GM12878 (cell line): ENCODE results near the gene ODR4. TPM values are rescaled to one million over a fixed set of nuclear protein-coding genes. Genes with fewer than 3 reads are reported as not detected.

Source experiments
- ATAC-seq: fragments of 200-7000 bp; cut with Tn5 transposase; 3 replicates; pipeline ENCODE4 v1.9.1; 2020; ENCODE audit warnings: mild to moderate bottlenecking, moderate library complexity
- BruUV-seq: library from RNA; stranded (reverse); fragments of 400-500 nt; replicated peaks from 2 replicates; lab custom pipeline; 2021; lab: Mats Ljungman, UMichigan
- CTCF ChIA-PET: fragments of 300-600 bp; sonication (Branson Sonifier 250); formaldehyde crosslinking; extraction: SDS; loops from one replicate; lab custom pipeline; 2021; ENCODE audit warnings: inconsistent platforms; lab: Yijun Ruan, JAX
- POLR2A ChIA-PET: fragments of 350-600 bp; formaldehyde crosslinking; extraction: SDS; loops from one replicate; lab custom pipeline; 2021; ENCODE audit warnings: inconsistent platforms; lab: Charles Lee
- RAD21 ChIA-PET: fragments of 300-600 bp; sonication (Branson Sonifier 250); formaldehyde crosslinking; loops from one replicate; lab custom pipeline; 2023; ENCODE audit warnings: antibody characterized with exemption; ENCODE audit not compliant: unreplicated experiment; lab: Charles Lee
- SMC1A ChIA-PET: fragments of 300-600 bp; sonication (Branson Sonifier 250); formaldehyde crosslinking; loops from one replicate; lab custom pipeline; 2023; ENCODE audit not compliant: unreplicated experiment, uncharacterized antibody; lab: Charles Lee
- DNase-seq: peaks from one replicate; pipeline ENCODE4 v3.0.0-alpha.2; 2011; ENCODE audit warnings: low read depth, low spot score
- FAIRE-seq: peaks from 3 replicates; lab custom pipeline; 2011; peaks lifted over from hg19 to GRCh38; lab: Jason Lieb, UNC
- H2AFZ ChIP-seq: 2 replicates; pipeline ENCODE4 v1.6.0; 2011; ENCODE audit warnings: low read depth, low read length, control low read depth; ENCODE audit not compliant: control insufficient read depth
- H3K27ac ChIP-seq: 2 replicates; pipeline ENCODE4 v1.5.1; 2011; ENCODE audit warnings: control low read depth; ENCODE audit not compliant: control insufficient read depth, insufficient read depth
- H3K27me3 ChIP-seq, 2 experiments: replicated peaks in 1 of 2; 2 replicates each; pipeline versions ENCODE4 v1.6.0 to v1.6.1; 2011; ENCODE audit warnings: low read length in 1 of 2; ENCODE audit not compliant: control insufficient read depth in 2 of 2, insufficient read depth in 2 of 2
- H3K36me3 ChIP-seq, 2 experiments: 2 replicates each; pipeline ENCODE4 v1.5.1; 2011; ENCODE audit warnings: low read length in 1 of 2; ENCODE audit not compliant: control insufficient read depth in 2 of 2, insufficient read depth in 2 of 2
- H3K4me1 ChIP-seq: 2 replicates; pipeline ENCODE4 v1.6.1; 2011; ENCODE audit warnings: mild to moderate bottlenecking, low read length, moderate library complexity, mixed read lengths; ENCODE audit not compliant: control insufficient read depth, insufficient read depth
- H3K4me2 ChIP-seq: 2 replicates; pipeline ENCODE4 v1.6.0; 2011; ENCODE audit warnings: control low read depth; ENCODE audit not compliant: control insufficient read depth, insufficient read depth
- H3K4me3 ChIP-seq: fragments of 200-600 bp; sonication (generic); 2 replicates; pipeline ENCODE4 v1.5.1; 2016
- H3K79me2 ChIP-seq: 2 replicates; pipeline ENCODE4 v1.6.0; 2011; ENCODE audit warnings: low read length; ENCODE audit not compliant: control insufficient read depth, insufficient read depth
- H3K9ac ChIP-seq: 2 replicates; pipeline ENCODE4 v1.8.0; 2011; ENCODE audit warnings: low read length, control low read depth, mixed read lengths; ENCODE audit not compliant: control insufficient read depth, insufficient read depth
- H3K9me3 ChIP-seq: replicated peaks from 3 replicates; pipeline ENCODE4 v1.5.1; 2011; ENCODE audit warnings: mild to moderate bottlenecking, low read length; ENCODE audit not compliant: control insufficient read depth, insufficient read depth
- H4K20me1 ChIP-seq: 2 replicates; pipeline ENCODE4 v1.6.0; 2011; ENCODE audit not compliant: control insufficient read depth, insufficient read depth
- JUND ChIP-seq: IDR thresholded peaks from 2 replicates; pipeline ENCODE4 v1.6.1; 2012; ENCODE audit warnings: low read depth, mild to moderate bottlenecking, low read length, improper control_type of control experiment, moderate library complexity
- NR2F1 ChIP-seq: fragments of 450-650 bp; conservative IDR thresholded peaks from 2 replicates; pipeline ENCODE4 v1.6.1; 2017; ENCODE audit warnings: mild to moderate bottlenecking
- PAX8 ChIP-seq: fragments of 450-650 bp; IDR thresholded peaks from 2 replicates; pipeline ENCODE4 v1.6.1; 2017; ENCODE audit warnings: mild to moderate bottlenecking, moderate library complexity
- SPI1 ChIP-seq: IDR thresholded peaks from 2 replicates; pipeline ENCODE4 v1.6.1; 2011; ENCODE audit warnings: low read depth, mild to moderate bottlenecking, low read length, moderate library complexity, borderline replicate concordance; ENCODE audit not compliant: insufficient read depth
- WGBS: methylation state at CpG from one replicate; pipeline ENCODE4 v1.1.6; 2016; ENCODE audit warnings: low lambda C conversion rate; ENCODE audit not compliant: insufficient replicate concordance, insufficient coverage; ENCODE audit errors: missing lambda C conversion rate; 5-methylcytosine and 5-hydroxymethylcytosine counted together
- in situ Hi-C: fragments of 300-500 bp; cut with MboI; formaldehyde crosslinking; loops from 9 replicates; pipeline ENCODE4 v1.14.3; 2018; ENCODE audit warnings: mixed read lengths
- intact Hi-C: fragments of 100-400 bp; cut with micrococcal nuclease; formaldehyde crosslinking; loops from one replicate; pipeline ENCODE4 v1.14.2; 2022; ENCODE audit not compliant: unreplicated experiment
- polyA plus RNA-seq, 11 experiments: library from polyadenylated mRNA; depleted of rRNA in 4 of 11; unstranded in 6 of 11; stranded (reverse) in 5 of 11; fragments of >200 nt; fragmentation: Nextera tagmentation in 4 of 11; fragmentation: Illumina TruSeq in 1 of 11; extraction: Ambion mirVana in 4 of 11; extraction: Trizol in 1 of 11; gene quantifications; 1 replicate in 1 of 11; 2 replicates in 10 of 11; pipeline versions ENCODE4 v1.2.1 to v1.2.3, GENCODE V29; 2011 to 2016; ENCODE audit warnings: inconsistent platforms in 2 of 11, missing spikeins in 2 of 11, low read depth in 1 of 11
- total RNA-seq, 4 experiments: library from RNA; depleted of rRNA in 3 of 4; stranded (reverse); fragments of >200 nt in 3 of 4; fragmentation: Illumina TruSeq in 1 of 4; extraction: Trizol in 1 of 4; gene quantifications; 2 replicates each; pipeline versions ENCODE4 v1.2.1 to v1.2.3, GENCODE V29; 2013 to 2021
- TF ChIP-seq, protein P1 (sequence below): IDR thresholded peaks from 2 replicates; pipeline ENCODE4 v1.6.1; 2012; ENCODE audit warnings: low read length, inconsistent platforms
- TF ChIP-seq, protein P2 (sequence below): IDR thresholded peaks from 2 replicates; pipeline ENCODE4 v1.6.1; 2012; ENCODE audit warnings: low read depth, low read length, improper control_type of control experiment
- TF ChIP-seq, protein P3 (sequence below): fragments of 150-350 bp; IDR thresholded peaks from 2 replicates; pipeline ENCODE4 v1.6.1; 2016; ENCODE audit warnings: low read depth, low read length
- TF ChIP-seq, protein P4 (sequence below): IDR thresholded peaks from 2 replicates; pipeline ENCODE4 v1.6.1; 2012; ENCODE audit warnings: mild to moderate bottlenecking, low read depth, low read length
- TF ChIP-seq, protein P5 (sequence below): fragments of 450-650 bp; IDR thresholded peaks from 2 replicates; pipeline ENCODE4 v1.6.1; 2018; ENCODE audit warnings: mild to moderate bottlenecking, low read depth, moderate library complexity; ENCODE audit not compliant: partially characterized antibody

ODR4 gene
- total and polyA plus RNA-seq, 10 of the 15 experiments (the other 5 are each of a cell fraction or from before 2014, with no cell fraction given), result 10.4 to 19.4 (median 13.3) TPM

DNA sequence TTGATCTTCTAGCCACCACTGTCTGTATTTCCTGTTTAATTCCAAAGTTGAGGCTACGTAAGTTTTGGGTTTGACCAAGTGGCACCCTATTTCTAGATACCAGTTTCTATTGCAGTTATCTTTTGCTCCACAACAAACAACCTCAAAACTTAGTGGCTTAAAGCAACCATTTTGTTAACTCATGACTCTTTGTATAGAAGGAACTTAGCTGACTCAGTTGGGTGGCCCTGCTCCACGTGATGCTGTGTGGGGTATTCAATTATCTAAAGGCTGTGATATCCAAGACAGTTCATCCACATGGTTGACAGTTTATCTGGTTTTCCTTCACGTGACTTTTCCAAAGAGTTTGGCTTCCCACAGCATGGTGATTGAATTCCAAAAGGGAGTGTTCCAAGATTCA is 50.5 kb downstream of the ODR4 start (continued):
- TF ChIP-seq, protein P1, sequence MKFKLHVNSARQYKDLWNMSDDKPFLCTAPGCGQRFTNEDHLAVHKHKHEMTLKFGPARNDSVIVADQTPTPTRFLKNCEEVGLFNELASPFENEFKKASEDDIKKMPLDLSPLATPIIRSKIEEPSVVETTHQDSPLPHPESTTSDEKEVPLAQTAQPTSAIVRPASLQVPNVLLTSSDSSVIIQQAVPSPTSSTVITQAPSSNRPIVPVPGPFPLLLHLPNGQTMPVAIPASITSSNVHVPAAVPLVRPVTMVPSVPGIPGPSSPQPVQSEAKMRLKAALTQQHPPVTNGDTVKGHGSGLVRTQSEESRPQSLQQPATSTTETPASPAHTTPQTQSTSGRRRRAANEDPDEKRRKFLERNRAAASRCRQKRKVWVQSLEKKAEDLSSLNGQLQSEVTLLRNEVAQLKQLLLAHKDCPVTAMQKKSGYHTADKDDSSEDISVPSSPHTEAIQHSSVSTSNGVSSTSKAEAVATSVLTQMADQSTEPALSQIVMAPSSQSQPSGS, result no peak

DNA sequence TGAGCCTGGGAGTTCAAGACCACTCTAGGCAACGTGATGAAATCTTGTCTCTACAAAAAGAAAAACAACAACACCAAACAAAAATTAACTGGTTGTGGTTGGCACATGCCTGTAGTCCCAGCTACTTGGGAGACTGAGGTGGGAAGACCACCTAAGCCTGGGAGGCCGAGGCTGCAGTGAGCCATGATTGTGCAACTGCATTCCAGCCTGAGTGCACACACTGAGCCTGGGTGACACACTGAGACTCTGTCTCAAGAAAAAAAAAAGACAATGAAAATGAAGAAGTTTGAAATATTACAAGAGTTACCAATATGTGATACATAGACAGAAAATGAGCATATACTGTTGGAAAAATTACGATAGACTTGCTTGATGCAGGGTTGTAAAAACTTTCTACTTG is 53.4 kb downstream of the ODR4 start:
- no peak overlapping the region for H3K4me3 ChIP-seq
- no peak overlapping the region for H3K4me2 ChIP-seq
- no peak overlapping the region for H2AFZ ChIP-seq
- no peak overlapping the region for H3K9ac ChIP-seq
- POLR2A ChIA-PET, result no interaction called here
- H3K9me3 ChIP-seq, result no peaks in the 10 kb centered on the region
- no peak overlapping the region for H3K27ac ChIP-seq
- no peaks in the 10 kb centered on the region for H3K36me3 ChIP-seq
- in situ Hi-C loops (no loop called here), intact Hi-C loops (no loop called here)
- SMC1A ChIA-PET, result no interaction called here
- H3K27me3 ChIP-seq, result no peaks in the 10 kb centered on the region
- RAD21 ChIA-PET, result no interaction called here
- CTCF ChIA-PET, result no interaction called here
- H4K20me1 ChIP-seq, result no peaks in the 10 kb centered on the region
- no peak for FAIRE-seq
- no peak for ATAC-seq
- no peaks in the 10 kb centered on the region for H3K4me1 ChIP-seq
- no TSS peak for BruUV-seq
- no peak for DNase-seq
- no peaks in the 10 kb centered on the region for H3K79me2 ChIP-seq
- WGBS, result 100% methylated on average over 3 of the region's 3 CpGs
- TF ChIP-seq, protein P2, sequence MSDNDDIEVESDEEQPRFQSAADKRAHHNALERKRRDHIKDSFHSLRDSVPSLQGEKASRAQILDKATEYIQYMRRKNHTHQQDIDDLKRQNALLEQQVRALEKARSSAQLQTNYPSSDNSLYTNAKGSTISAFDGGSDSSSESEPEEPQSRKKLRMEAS, result no peak
- TF ChIP-seq NR2F1 (no peak), SPI1 (no peak), PAX8 (no peak), JUND (no peak)
- TF ChIP-seq, protein P3, sequence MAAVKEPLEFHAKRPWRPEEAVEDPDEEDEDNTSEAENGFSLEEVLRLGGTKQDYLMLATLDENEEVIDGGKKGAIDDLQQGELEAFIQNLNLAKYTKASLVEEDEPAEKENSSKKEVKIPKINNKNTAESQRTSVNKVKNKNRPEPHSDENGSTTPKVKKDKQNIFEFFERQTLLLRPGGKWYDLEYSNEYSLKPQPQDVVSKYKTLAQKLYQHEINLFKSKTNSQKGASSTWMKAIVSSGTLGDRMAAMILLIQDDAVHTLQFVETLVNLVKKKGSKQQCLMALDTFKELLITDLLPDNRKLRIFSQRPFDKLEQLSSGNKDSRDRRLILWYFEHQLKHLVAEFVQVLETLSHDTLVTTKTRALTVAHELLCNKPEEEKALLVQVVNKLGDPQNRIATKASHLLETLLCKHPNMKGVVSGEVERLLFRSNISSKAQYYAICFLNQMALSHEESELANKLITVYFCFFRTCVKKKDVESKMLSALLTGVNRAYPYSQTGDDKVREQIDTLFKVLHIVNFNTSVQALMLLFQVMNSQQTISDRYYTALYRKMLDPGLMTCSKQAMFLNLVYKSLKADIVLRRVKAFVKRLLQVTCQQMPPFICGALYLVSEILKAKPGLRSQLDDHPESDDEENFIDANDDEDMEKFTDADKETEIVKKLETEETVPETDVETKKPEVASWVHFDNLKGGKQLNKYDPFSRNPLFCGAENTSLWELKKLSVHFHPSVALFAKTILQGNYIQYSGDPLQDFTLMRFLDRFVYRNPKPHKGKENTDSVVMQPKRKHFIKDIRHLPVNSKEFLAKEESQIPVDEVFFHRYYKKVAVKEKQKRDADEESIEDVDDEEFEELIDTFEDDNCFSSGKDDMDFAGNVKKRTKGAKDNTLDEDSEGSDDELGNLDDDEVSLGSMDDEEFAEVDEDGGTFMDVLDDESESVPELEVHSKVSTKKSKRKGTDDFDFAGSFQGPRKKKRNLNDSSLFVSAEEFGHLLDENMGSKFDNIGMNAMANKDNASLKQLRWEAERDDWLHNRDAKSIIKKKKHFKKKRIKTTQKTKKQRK, result no peak
- TF ChIP-seq, protein P4, sequence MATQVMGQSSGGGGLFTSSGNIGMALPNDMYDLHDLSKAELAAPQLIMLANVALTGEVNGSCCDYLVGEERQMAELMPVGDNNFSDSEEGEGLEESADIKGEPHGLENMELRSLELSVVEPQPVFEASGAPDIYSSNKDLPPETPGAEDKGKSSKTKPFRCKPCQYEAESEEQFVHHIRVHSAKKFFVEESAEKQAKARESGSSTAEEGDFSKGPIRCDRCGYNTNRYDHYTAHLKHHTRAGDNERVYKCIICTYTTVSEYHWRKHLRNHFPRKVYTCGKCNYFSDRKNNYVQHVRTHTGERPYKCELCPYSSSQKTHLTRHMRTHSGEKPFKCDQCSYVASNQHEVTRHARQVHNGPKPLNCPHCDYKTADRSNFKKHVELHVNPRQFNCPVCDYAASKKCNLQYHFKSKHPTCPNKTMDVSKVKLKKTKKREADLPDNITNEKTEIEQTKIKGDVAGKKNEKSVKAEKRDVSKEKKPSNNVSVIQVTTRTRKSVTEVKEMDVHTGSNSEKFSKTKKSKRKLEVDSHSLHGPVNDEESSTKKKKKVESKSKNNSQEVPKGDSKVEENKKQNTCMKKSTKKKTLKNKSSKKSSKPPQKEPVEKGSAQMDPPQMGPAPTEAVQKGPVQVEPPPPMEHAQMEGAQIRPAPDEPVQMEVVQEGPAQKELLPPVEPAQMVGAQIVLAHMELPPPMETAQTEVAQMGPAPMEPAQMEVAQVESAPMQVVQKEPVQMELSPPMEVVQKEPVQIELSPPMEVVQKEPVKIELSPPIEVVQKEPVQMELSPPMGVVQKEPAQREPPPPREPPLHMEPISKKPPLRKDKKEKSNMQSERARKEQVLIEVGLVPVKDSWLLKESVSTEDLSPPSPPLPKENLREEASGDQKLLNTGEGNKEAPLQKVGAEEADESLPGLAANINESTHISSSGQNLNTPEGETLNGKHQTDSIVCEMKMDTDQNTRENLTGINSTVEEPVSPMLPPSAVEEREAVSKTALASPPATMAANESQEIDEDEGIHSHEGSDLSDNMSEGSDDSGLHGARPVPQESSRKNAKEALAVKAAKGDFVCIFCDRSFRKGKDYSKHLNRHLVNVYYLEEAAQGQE, result no peak
- TF ChIP-seq, protein P5, sequence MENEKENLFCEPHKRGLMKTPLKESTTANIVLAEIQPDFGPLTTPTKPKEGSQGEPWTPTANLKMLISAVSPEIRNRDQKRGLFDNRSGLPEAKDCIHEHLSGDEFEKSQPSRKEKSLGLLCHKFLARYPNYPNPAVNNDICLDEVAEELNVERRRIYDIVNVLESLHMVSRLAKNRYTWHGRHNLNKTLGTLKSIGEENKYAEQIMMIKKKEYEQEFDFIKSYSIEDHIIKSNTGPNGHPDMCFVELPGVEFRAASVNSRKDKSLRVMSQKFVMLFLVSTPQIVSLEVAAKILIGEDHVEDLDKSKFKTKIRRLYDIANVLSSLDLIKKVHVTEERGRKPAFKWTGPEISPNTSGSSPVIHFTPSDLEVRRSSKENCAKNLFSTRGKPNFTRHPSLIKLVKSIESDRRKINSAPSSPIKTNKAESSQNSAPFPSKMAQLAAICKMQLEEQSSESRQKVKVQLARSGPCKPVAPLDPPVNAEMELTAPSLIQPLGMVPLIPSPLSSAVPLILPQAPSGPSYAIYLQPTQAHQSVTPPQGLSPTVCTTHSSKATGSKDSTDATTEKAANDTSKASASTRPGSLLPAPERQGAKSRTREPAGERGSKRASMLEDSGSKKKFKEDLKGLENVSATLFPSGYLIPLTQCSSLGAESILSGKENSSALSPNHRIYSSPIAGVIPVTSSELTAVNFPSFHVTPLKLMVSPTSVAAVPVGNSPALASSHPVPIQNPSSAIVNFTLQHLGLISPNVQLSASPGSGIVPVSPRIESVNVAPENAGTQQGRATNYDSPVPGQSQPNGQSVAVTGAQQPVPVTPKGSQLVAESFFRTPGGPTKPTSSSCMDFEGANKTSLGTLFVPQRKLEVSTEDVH, result no peak
